ENCODE measurements around the gene TULP3.

GRCh38 chr12:2937500-2937899 is 46.8 kb downstream of the TULP3 start:
- TF ChIP-seq CTCF (optimal IDR thresholded peaks at IDR 0.05 in 1 of 3, IDR thresholded peaks at IDR 0.05 in 1 of 3, conservative IDR thresholded peaks at IDR 0.05 in 1 of 3; ENCODE audit: extremely low read depth in 1 of 3, insufficient read depth in 2 of 3, low read length in 3 of 3) (no peak), EZH2 (IDR thresholded peaks at IDR 0.05; ENCODE audit: low read length) (no peak)

All from keratinocyte (primary cell).